Measurements from ENCODE around the gene UNC119B.

GRCh38 chr12:120734210-120734609 is 24.0 kb downstream of the UNC119B start:
- TF ChIP-seq CTCF (conservative IDR thresholded peaks at IDR 0.05; ENCODE audit: low read length): no peak
- no peak for TF ChIP-seq EZH2phosphoT487 (IDR thresholded peaks at IDR 0.05; ENCODE audit: borderline replicate concordance, low read depth, low read length)

All from OCI-LY7 (cell line).